Uterus (tissue), 2 donors: ENCODE data around the gene RTP3.

ENCODE experiments used
- CTCF ChIP-seq, 4 experiments: fragments of 200-600 bp in 2 of 4; fragments of 450-650 bp in 2 of 4; sonication (generic) in 2 of 4; IDR thresholded peaks; one replicate each; pipeline ENCODE4 v1.5.1; 2016 to 2019; ENCODE audit warnings: antibody characterized with exemption in 4 of 4, mild to moderate bottlenecking in 2 of 4, moderate library complexity in 1 of 4
- POLR2A ChIP-seq, 2 donors: fragments of 450-650 bp; IDR thresholded peaks; one replicate each; pipeline ENCODE4 v1.6.1; 2016; ENCODE audit warnings: antibody characterized with exemption in 2 of 2, mild to moderate bottlenecking in 1 of 2, moderate library complexity in 1 of 2

DNA sequence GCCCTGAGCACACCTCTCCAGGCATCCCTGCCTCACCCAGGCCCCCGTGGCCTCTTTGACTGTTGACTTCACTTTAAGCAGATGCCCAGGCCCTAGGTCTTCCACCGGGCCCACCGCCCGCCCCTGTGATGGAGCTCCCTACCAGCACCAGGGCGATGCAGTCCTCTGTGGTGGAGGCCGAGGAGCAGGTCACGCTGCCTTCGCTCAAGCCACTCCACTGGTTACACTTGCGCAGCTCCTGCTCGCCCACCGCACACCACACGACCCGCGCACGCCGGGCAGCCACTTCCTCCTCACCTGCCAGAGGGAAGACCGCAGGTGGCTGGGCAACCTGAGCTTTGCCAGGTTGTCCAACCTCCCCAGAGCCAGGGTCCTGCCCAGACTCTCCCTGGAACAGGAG, 49.1 kb upstream of the RTP3 start:
- no peak for TF ChIP-seq CTCF (IDR thresholded peaks at IDR 0.05)
- no peak for TF ChIP-seq POLR2A (IDR thresholded peaks at IDR 0.05)
